Liver (tissue), 3 donors: ENCODE data around the gene TSPEAR.

Experiments
- EGR1 ChIP-seq, 2 donors: IDR thresholded peaks; 2 replicates each; pipeline ENCODE4 v1.6.1; 2016 to 2018; ENCODE audit warnings: antibody characterized with exemption in 2 of 2, low read depth in 2 of 2
- SP1 ChIP-seq: IDR thresholded peaks from 2 replicates; pipeline ENCODE4 v1.6.1; 2018; ENCODE audit warnings: antibody characterized with exemption, mild to moderate bottlenecking
- TF ChIP-seq, protein P1 (sequence below): fragments of 150-350 bp; IDR thresholded peaks from 2 replicates; pipeline ENCODE4 v1.5.1; 2017; ENCODE audit warnings: improper control_type of control experiment, low read depth, low read length; ENCODE audit not compliant: missing input control
- donor health status: healthy.
- donor health status: healthy.

DNA sequence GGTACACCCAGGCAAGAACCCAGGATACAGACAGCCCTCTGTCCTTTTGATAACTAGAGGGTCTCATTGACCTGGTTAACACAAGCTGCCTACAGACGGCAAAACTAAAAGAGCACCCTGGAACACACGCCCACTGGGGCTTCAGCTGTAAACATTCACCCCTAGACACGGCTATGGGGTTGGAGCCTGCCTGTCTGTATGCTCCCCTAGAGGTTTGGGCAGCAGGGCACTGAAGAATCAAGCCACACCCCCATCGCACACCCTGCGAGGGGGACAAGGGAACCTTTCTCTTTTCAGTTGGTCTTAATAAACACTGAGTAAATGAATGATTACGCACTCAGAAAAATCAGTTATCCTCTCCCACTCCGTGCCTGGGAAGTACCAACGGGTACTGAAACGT lies 220.6 kb downstream of the TSPEAR start:
- TF ChIP-seq, protein P1, sequence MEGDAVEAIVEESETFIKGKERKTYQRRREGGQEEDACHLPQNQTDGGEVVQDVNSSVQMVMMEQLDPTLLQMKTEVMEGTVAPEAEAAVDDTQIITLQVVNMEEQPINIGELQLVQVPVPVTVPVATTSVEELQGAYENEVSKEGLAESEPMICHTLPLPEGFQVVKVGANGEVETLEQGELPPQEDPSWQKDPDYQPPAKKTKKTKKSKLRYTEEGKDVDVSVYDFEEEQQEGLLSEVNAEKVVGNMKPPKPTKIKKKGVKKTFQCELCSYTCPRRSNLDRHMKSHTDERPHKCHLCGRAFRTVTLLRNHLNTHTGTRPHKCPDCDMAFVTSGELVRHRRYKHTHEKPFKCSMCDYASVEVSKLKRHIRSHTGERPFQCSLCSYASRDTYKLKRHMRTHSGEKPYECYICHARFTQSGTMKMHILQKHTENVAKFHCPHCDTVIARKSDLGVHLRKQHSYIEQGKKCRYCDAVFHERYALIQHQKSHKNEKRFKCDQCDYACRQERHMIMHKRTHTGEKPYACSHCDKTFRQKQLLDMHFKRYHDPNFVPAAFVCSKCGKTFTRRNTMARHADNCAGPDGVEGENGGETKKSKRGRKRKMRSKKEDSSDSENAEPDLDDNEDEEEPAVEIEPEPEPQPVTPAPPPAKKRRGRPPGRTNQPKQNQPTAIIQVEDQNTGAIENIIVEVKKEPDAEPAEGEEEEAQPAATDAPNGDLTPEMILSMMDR, result no peak
- no peak for TF ChIP-seq SP1
- no peak for TF ChIP-seq EGR1 (IDR thresholded peaks at IDR 0.05; ENCODE audit: low read depth in 2 of 2)
